AG09319 (cell line): ENCODE results near the gene ATOX1.

Experiments
- DNase-seq: peaks from one replicate; pipeline ENCODE4 v3.0.0-alpha.2; 2010; ENCODE audit warnings: low read depth; ENCODE audit errors: extremely low read depth
- TF ChIP-seq, protein P1 (sequence below): IDR thresholded peaks from 2 replicates; pipeline ENCODE4 v1.5.1; 2011; ENCODE audit warnings: low read depth, mild to moderate bottlenecking, inconsistent platforms, low read length, moderate library complexity

Gene ATOX1

DNA sequence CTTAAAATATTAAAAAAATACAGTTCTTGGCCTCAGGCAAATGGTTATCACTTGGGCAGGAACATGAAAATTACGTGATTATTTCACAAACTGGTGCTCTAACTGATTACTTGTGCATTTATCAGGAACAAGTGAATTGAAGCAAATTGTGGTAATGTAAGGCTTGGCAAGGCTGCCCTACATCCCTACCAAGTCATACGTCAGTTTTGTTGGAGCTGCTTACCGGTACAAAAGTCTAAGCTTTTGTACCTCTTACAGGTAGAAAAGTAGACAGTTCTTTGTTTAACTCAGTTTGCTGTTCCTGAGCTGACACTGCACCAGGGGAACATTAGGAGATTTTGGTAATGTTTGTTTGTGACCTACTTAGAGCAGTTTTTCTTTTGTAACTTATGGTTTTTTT is 15.5 kb upstream of the ATOX1 start:
- TF ChIP-seq, protein P1, sequence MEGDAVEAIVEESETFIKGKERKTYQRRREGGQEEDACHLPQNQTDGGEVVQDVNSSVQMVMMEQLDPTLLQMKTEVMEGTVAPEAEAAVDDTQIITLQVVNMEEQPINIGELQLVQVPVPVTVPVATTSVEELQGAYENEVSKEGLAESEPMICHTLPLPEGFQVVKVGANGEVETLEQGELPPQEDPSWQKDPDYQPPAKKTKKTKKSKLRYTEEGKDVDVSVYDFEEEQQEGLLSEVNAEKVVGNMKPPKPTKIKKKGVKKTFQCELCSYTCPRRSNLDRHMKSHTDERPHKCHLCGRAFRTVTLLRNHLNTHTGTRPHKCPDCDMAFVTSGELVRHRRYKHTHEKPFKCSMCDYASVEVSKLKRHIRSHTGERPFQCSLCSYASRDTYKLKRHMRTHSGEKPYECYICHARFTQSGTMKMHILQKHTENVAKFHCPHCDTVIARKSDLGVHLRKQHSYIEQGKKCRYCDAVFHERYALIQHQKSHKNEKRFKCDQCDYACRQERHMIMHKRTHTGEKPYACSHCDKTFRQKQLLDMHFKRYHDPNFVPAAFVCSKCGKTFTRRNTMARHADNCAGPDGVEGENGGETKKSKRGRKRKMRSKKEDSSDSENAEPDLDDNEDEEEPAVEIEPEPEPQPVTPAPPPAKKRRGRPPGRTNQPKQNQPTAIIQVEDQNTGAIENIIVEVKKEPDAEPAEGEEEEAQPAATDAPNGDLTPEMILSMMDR: no peak
- no peak for DNase-seq

DNA sequence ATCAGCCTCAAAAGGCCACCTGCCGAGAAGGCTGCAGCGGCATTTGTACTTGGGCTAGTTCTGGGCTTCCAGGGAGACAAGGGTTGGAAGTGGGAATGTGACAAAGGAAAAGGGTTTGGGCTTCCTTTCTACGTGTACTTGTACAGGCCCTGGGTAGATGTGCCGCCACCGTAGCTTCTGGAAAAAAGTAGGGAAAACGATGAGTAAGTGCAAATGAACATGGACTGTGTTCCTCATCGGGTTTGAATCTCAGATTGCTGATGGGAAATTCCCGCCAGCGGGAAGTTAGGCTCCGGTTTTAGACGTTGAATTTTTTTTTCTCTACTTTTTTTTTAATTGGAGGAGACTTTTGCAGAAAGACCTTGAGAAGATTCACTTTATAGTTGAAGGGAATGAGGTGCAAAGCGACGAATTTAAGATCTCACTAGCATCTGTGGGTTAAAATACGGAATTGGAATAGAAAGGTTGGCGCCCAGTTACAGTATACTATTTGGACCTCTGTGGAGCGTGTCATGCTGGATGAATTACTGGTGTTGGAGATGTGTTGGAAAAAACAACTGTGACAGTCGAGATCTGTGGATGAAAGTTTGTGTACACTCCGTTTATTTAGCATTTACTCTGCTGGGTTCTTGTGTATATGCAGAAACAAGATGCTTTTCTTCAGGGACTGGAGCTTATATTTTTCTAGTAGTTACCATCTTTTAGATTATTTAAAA is 14.6 kb upstream of the ATOX1 start:
- TF ChIP-seq, protein P1: no peak
- DNase-seq: no peak

DNA sequence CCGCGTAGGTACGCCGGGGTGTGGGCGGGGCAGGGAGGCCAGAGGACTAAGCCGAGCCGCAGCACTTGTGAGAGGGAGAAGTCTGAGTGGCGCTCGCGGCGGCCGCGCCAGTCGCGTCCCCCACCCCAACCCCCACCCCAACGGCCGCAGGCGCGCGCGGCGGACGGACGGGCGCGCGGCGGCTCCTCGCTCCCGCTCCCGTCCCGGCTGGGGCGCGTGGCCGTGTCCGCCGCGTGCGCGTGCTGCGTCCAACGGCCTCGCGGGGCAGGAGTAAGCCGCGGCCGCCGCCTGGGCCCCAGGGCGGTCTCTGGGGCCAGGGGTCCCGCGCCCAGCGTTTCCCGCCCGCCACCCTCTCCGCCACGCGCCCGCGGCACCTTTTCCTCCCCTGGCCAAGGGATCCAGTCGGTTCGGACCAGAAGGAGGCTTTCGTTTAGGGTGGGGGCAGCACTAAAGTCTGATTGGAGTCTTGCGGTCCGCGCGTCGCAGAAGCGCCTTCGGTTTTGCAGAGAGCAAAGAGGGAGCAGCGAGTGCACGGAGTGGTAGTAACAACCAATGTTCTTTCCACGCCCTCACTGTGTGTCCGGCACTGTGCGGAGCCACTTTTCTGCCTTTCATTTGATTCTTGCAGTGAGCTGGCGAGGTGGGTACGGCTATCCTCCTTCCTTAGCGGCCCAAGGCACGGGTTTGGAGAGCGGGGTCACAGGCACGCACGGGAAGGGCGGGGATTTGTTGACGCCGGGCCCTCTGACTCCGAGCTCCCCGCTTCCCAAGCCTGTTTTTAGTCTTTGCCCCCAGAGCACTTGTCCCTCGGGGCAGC is 13.8 kb upstream of the ATOX1 start:
- no peak for DNase-seq
- TF ChIP-seq, protein P1: no peak

DNA sequence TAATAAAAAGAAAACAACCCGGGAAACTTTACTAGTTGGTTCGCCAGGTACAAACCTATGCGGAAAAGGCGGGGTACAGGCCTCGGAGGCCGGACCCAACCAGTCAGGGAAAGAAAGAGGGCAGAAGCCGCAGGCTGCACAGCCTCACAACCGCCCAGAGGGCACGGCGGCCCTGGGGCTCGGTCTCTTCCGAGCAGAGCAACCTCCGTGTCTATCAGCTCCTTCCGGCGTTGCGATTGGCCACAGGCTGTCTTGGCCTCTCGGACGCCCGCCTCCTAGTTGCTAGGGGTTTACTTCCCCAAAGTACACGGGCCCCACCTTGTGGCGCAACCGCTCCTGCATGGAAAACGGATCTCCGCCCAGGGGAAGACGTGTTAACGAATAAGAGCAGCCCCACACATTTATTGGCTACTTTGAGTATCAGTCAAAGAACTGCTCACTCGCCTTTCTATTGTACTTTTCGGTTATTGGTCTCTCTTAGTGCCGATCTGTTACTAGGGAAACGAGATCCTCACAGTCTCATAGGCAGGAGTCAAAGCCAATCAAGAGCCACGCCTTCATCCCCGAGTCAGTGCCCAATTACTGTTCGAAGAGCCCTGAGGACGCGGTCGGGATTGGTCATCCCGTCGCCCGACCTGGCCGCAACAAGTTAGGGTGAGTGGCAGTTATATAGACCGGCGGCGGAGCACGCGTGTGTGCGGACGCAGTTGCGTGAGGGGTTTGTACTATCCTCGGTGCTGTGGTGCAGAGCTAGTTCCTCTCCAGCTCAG is 13.0 kb upstream of the ATOX1 start, which contains the start of gene G3BP1:
Gene G3BP1, plus strand, starts transcription at position 696 of the 770 bp plus-strand sequence. CDS start 14,667 bp downstream, outside the sequence.
- TF ChIP-seq, protein P1: peak; percentile 62
- DNase-seq: peak; percentile 100

DNA sequence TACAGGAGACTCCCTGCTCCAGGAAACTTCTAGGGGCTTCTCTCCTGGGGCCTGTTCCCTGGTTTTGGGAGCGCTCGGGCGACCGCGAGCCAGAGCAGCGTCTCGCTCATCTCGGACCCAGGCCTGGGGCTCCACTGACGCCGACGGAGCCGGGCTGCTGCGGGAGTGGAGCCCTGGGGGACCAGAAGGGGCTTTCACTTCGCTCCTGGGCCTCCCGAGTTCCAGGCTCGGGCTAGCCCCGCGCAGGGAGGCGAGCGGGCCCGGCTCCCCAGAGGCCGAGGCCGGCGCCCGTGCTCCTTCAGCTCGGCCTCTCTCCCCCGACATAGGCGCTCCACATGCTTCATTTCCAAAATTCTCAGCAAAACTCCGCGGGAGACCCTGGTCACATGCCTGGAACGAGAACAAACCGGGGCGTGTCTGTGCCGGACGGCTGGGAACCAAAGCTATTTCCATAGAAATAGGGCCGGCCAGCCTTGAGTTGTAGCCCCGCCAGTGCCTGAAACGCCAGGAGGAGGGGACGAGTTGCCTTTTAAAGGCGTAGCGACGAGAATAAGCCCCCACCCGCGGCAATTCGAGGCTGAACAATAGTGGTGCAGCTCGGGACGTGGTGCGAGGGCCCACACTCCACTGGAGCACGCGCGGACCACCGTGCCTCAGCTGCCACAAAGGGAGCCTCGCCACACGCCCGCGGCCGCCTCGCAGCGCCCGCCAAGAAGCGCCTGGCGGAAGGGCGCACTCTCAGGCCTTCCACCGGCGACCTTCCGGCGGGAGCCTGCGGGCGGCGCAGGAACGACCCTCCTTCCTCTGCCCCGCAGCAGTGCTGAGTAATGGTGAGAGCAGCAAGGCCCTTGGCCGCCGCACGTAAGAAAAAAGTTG is 12.2 kb upstream of the ATOX1 start:
- TF ChIP-seq, protein P1: no peak; the same call in 1 of the 2 replicates
- peak; percentile 30 for DNase-seq

DNA sequence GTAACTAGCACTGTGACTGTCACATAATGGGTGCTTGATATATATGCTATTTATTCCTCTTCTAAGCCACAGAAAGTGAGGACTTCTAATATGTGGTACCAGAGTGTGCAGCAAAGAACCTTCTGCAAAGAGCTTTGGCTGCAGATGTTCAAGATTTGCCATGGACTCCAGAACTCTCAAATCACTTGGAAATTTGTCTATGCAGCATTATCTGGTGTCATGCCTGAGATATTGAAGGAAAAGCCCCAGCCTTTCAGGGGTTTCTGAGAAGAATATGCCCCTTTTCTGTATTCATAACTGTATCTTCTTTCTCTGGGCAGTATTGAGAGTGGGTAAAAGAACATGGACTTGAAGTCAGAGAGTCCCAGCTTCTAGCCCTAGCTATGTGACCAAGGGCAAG is 8.5 kb upstream of the ATOX1 start:
- TF ChIP-seq, protein P1: no peak
- DNase-seq: no peak
